HEK293T (cell line): Measurements from ENCODE around the gene C10orf120.

Experiments used
- CTCF ChIA-PET: fragments of 350-600 bp; formaldehyde crosslinking; extraction: SDS; loops from one replicate; lab custom pipeline; 2021; ENCODE audit warnings: antibody characterized with exemption, inconsistent platforms; lab: Yijun Ruan, JAX
- POLR2A ChIA-PET: fragments of 350-600 bp; formaldehyde crosslinking; extraction: SDS; loops from one replicate; lab custom pipeline; 2020; ENCODE audit warnings: antibody characterized with exemption, inconsistent platforms; lab: Yijun Ruan, JAX
- DNase-seq: peaks from one replicate; pipeline ENCODE4 v3.0.0; 2012; ENCODE audit warnings: mixed read lengths; ENCODE audit errors: extremely low spot score
- ARNT ChIP-seq: fragments of 450-650 bp; IDR thresholded peaks from 2 replicates; pipeline ENCODE4 v1.6.1; 2017; ENCODE audit warnings: mild to moderate bottlenecking
- BHLHE40 ChIP-seq: fragments of 450-650 bp; IDR thresholded peaks from 2 replicates; pipeline ENCODE4 v1.6.1; 2016; ENCODE audit warnings: mild to moderate bottlenecking, moderate library complexity, borderline replicate concordance
- CTBP1 ChIP-seq: fragments of 450-650 bp; IDR thresholded peaks from 2 replicates; pipeline ENCODE4 v1.6.1; 2016; ENCODE audit warnings: borderline replicate concordance
- ELF4 ChIP-seq: fragments of 450-650 bp; IDR thresholded peaks from 2 replicates; pipeline ENCODE4 v1.6.1; 2017; ENCODE audit warnings: antibody characterized with exemption
- FOXA1 ChIP-seq: fragments of 450-650 bp; IDR thresholded peaks from 2 replicates; pipeline ENCODE4 v1.6.1; 2016; ENCODE audit warnings: mild to moderate bottlenecking
- FOXK2 ChIP-seq: fragments of 450-650 bp; IDR thresholded peaks from 2 replicates; pipeline ENCODE4 v1.6.1; 2016; ENCODE audit warnings: mild to moderate bottlenecking
- FOXM1 ChIP-seq: fragments of 450-650 bp; IDR thresholded peaks from 2 replicates; pipeline ENCODE4 v1.6.1; 2017; ENCODE audit warnings: mild to moderate bottlenecking, borderline replicate concordance
- HDGF ChIP-seq: fragments of 450-650 bp; IDR thresholded peaks from 2 replicates; pipeline ENCODE4 v1.6.1; 2017; ENCODE audit warnings: antibody characterized with exemption, borderline replicate concordance
- L3MBTL2 ChIP-seq: fragments of 450-650 bp; conservative IDR thresholded peaks from 2 replicates; pipeline ENCODE4 v1.6.1; 2016; ENCODE audit warnings: mild to moderate bottlenecking
- LEF1 ChIP-seq: fragments of 450-650 bp; IDR thresholded peaks from 2 replicates; pipeline ENCODE4 v1.6.1; 2017; ENCODE audit warnings: mild to moderate bottlenecking, borderline replicate concordance
- NFRKB ChIP-seq: fragments of 450-650 bp; IDR thresholded peaks from 2 replicates; pipeline ENCODE4 v1.6.1; 2016; ENCODE audit warnings: mild to moderate bottlenecking, moderate library complexity
- SP1 ChIP-seq: fragments of 450-650 bp; IDR thresholded peaks from 2 replicates; pipeline ENCODE4 v1.6.1; 2017
- SUZ12 ChIP-seq: fragments of 450-650 bp; IDR thresholded peaks from 2 replicates; pipeline ENCODE4 v1.6.1; 2016; ENCODE audit warnings: mild to moderate bottlenecking
- TARDBP ChIP-seq: fragments of 450-650 bp; IDR thresholded peaks from 2 replicates; pipeline ENCODE4 v1.6.1; 2016
- ZNF384 ChIP-seq: fragments of 450-650 bp; IDR thresholded peaks from 2 replicates; pipeline ENCODE4 v1.6.1; 2016
- TF ChIP-seq, protein P1 (sequence below): fragments of 450-650 bp; IDR thresholded peaks from 2 replicates; pipeline ENCODE4 v1.6.1; 2016

C10orf120 gene

DNA sequence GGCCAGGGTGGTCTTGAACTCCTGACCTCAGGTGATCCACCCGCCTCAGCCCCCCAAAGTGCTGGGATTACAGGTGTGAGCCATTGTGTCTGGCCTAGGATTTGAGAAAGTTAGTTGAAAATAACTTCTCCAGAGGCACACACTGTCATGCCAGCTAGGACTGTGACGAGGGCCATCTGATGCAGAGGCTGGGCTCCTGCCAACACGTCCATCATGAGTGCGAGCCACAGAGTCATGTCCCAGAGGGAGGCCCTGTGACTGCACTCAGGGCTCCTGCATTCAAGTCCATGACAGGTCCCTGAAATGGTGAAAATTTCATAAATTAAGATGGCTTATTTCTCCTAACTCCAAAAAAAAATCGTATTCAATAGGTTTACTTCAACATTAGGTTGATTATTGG, 17.1 kb downstream of the C10orf120 start:
- POLR2A ChIA-PET, result no interaction called here
- DNase-seq, result no peak
- no peak for TF ChIP-seq SP1
- no peak for TF ChIP-seq ARNT
- TF ChIP-seq SUZ12, result no peak
- no peak for TF ChIP-seq HDGF
- no peak for TF ChIP-seq ZNF384
- no peak for TF ChIP-seq NFRKB
- TF ChIP-seq, protein P1, sequence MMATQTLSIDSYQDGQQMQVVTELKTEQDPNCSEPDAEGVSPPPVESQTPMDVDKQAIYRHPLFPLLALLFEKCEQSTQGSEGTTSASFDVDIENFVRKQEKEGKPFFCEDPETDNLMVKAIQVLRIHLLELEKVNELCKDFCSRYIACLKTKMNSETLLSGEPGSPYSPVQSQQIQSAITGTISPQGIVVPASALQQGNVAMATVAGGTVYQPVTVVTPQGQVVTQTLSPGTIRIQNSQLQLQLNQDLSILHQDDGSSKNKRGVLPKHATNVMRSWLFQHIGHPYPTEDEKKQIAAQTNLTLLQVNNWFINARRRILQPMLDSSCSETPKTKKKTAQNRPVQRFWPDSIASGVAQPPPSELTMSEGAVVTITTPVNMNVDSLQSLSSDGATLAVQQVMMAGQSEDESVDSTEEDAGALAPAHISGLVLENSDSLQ, result no peak
- no peak for TF ChIP-seq LEF1
- TF ChIP-seq CTBP1, result no peak
- no peak for TF ChIP-seq FOXK2
- no peak for TF ChIP-seq ELF4
- no peak for TF ChIP-seq BHLHE40
- TF ChIP-seq TARDBP, result no peak
- no peak for TF ChIP-seq FOXA1
- no peak for TF ChIP-seq FOXM1
- TF ChIP-seq L3MBTL2, result no peak
- CTCF ChIA-PET, result no interaction called here

DNA sequence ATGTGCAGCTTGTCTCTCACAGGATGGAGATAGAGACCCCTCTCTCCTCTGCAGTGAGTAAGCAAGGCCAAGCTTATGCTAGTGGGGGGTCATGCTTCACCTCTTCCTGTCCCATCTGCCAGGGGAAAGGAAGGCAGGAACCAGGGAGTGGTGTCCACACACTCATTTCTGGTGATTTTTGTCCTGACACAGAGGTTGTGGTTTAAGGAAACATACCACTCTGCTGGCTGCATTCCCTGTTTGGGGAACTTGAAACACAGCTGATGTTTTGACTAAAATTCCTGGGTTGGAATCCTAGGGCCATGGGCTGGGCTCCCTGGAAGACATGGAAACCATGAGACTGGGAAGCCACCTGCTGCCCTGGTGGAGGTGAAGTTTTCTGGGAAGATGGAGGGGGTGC, 21.4 kb downstream of the C10orf120 start:
- no peak for TF ChIP-seq NFRKB
- no peak for TF ChIP-seq ZNF384
- no peak for TF ChIP-seq CTBP1
- no peak for TF ChIP-seq FOXM1
- TF ChIP-seq BHLHE40, result no peak
- TF ChIP-seq FOXK2, result no peak
- TF ChIP-seq SP1, result no peak
- no peak for TF ChIP-seq HDGF
- TF ChIP-seq, protein P1, result no peak
- no peak for TF ChIP-seq TARDBP
- TF ChIP-seq L3MBTL2, result no peak
- TF ChIP-seq SUZ12, result no peak
- TF ChIP-seq ELF4, result no peak
- no peak for TF ChIP-seq LEF1
- TF ChIP-seq ARNT, result no peak
- TF ChIP-seq FOXA1, result no peak
- POLR2A ChIA-PET, result interaction anchor here (0.6 kb wide), 1 partner anchor 10 kb away, joined by 4 read pairs; no protein-coding TSS in a partner anchor
- CTCF ChIA-PET, result no interaction called here
- DNase-seq, result no peak

DNA sequence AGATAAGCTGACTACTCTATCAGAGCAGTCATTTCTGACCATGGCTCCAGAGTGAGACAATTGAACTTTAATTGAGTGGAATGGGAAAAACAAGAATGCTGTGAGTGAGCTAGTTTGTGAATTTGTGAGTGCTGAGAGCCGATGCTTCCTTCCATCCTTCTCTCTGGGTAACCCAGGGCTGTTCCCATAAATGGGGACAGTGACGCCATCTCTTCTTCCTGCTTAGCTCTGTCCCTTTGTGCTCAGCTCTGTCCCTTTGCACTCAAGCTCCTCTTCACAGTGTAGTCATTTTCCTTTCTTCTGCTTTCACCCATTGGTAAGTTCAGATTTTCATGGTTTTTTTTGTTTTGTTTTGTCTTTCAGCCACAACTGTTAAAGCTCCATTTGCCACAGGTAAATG, 24.4 kb downstream of the C10orf120 start:
- POLR2A ChIA-PET, result no interaction called here
- TF ChIP-seq HDGF (no peak), BHLHE40 (no peak), FOXA1 (no peak), TARDBP (no peak), ARNT (no peak), SP1 (no peak), ZNF384 (no peak), LEF1 (no peak), CTBP1 (no peak), SUZ12 (no peak), FOXK2 (no peak), ELF4 (no peak), FOXM1 (no peak), NFRKB (no peak), L3MBTL2 (no peak)
- TF ChIP-seq, protein P1, result no peak
- CTCF ChIA-PET, result interaction anchor here (0.7 kb wide), 1 partner anchor 1185 kb away, joined by 3 read pairs; no protein-coding TSS in a partner anchor
- no peak for DNase-seq

DNA sequence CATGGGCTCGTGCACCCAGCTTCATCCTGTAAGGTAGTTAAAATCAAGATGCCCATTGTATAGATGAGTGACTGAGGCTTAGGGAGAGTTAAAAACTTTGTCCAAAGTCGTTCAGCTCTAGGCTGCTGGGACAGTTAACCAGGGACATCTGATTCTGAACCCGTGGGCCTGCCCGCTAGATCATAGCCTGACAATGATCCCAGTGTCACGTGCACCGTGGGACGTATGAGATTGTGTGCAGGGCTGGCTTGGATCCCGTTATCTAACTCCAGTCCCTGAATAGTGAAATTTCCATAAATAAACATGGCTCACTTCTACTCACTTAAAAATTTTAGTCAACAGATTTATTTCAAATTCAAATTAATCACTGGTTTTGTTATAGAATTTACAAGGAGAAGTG, 24.9 kb downstream of the C10orf120 start:
- POLR2A ChIA-PET, result no interaction called here
- DNase-seq, result no peak
- TF ChIP-seq HDGF (no peak), ARNT (no peak), SP1 (no peak), LEF1 (no peak), FOXK2 (no peak), TARDBP (no peak), SUZ12 (no peak), ELF4 (no peak), ZNF384 (no peak), BHLHE40 (no peak), FOXM1 (no peak), NFRKB (no peak), FOXA1 (no peak), L3MBTL2 (no peak), CTBP1 (no peak)
- TF ChIP-seq, protein P1, result no peak
- CTCF ChIA-PET, result interaction anchor here (0.7 kb wide), 1 partner anchor 1185 kb away, joined by 3 read pairs; no protein-coding TSS in a partner anchor

DNA sequence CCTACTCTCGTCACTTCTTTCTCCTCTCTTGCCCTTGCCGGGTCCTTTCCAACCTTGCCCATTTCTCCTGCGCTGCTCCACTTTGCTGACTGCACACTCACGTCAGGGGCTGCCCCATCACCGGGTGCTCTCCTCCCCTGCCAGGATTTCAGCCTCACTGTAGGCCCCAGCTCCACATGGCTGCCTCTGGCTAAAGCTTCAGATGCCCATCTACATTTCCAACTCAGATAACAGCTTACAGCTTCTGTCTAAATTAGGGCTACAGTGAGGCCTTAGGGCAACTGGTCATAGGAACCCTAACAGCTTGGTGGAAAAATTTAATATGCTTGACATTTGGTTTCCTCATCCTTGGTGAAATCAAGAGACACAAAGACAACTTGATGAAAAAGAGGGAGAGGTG, 25.9 kb downstream of the C10orf120 start:
- TF ChIP-seq FOXK2, result no peak
- TF ChIP-seq ARNT, result no peak
- TF ChIP-seq FOXM1, result no peak
- TF ChIP-seq HDGF, result no peak
- no peak for TF ChIP-seq ZNF384
- TF ChIP-seq L3MBTL2, result no peak
- CTCF ChIA-PET, result interaction anchor here (0.6 kb wide), 1 partner anchor 1761 kb away, joined by 3 read pairs; no protein-coding TSS in a partner anchor
- POLR2A ChIA-PET, result no interaction called here
- no peak for DNase-seq
